Stomach smooth muscle (tissue), 2 donors: ENCODE data around the gene SNRNP25.
A peak's percentile ranks its signal among the peaks of the same experiment; 100 is the strongest.

Source experiments
- H3K27ac ChIP-seq: one replicate; pipeline ENCODE4 v1.7.0; 2013; ENCODE audit warnings: mild to moderate bottlenecking, low read length, inconsistent platforms
- H3K27me3 ChIP-seq, 2 donors: one replicate each; pipeline ENCODE4 v1.7.0; 2013; ENCODE audit warnings: low read length in 2 of 2; ENCODE audit not compliant: insufficient read depth in 2 of 2, control insufficient read depth in 1 of 2
- H3K36me3 ChIP-seq, 2 donors: one replicate each; pipeline ENCODE4 v1.7.0; 2013; ENCODE audit warnings: low read length in 2 of 2; ENCODE audit not compliant: control insufficient read depth in 2 of 2, insufficient read depth in 2 of 2
- H3K4me1 ChIP-seq: one replicate; pipeline ENCODE4 v1.7.0; 2013; ENCODE audit warnings: low read length; ENCODE audit not compliant: control insufficient read depth, insufficient read depth
- H3K4me3 ChIP-seq, 2 donors: one replicate each; pipeline ENCODE4 v1.7.0; 2013; ENCODE audit warnings: low read length in 2 of 2
- H3K9ac ChIP-seq, 2 donors: one replicate each; pipeline ENCODE4 v1.7.0; 2013; ENCODE audit warnings: low read length in 2 of 2, mild to moderate bottlenecking in 1 of 2
- H3K9me3 ChIP-seq, 2 donors: one replicate each; pipeline ENCODE4 v1.7.0; 2013; ENCODE audit warnings: low read length in 2 of 2; ENCODE audit not compliant: control insufficient read depth in 2 of 2
- donor health status: healthy.
- donor health status: Pancreatic carcinoma.

The SNRNP25 gene

GRCh38 chr16:91484-91883 is 37.9 kb downstream of the SNRNP25 start:
- H3K4me1 ChIP-seq, result peaks cover 11% of the 10 kb centered on the region
- H3K27me3 ChIP-seq, result no peaks in the 10 kb centered on the region
- peak overlapping the region; percentile 46 for H3K27ac ChIP-seq
- H3K36me3 ChIP-seq, result peaks cover 20 to 23% of the 10 kb centered on the region in 2 donors
- H3K9me3 ChIP-seq, result no peaks in the 10 kb centered on the region
- H3K4me3 ChIP-seq, result no peak overlapping the region
- H3K9ac ChIP-seq, result peak overlapping the region; percentile 44 to 62

- H3K4me3 ChIP-seq, result no peak overlapping the region
- no peaks in the 10 kb centered on the region for H3K27me3 ChIP-seq
- no peaks in the 10 kb centered on the region for H3K9me3 ChIP-seq
- peaks cover 19% of the 10 kb centered on the region for H3K4me1 ChIP-seq
- H3K9ac ChIP-seq, result no peak overlapping the region
- peaks cover 13 to 20% of the 10 kb centered on the region in 2 donors for H3K36me3 ChIP-seq
- H3K27ac ChIP-seq, result no peak overlapping the region
Measured at GRCh38 chr16:92431-93339, 39.1 kb downstream of the SNRNP25 start.

- Histone ChIP-seq H3K4me1 (peaks cover 19% of the 10 kb centered on the region), H3K27ac (no peak overlapping the region)
Measured at GRCh38 chr16:94918-95265, 41.3 kb downstream of the SNRNP25 start.

GRCh38 chr16:96935-97381 is 43.3 kb downstream of the SNRNP25 start:
- no peaks in the 10 kb centered on the region for H3K27me3 ChIP-seq
- no peak overlapping the region for H3K27ac ChIP-seq
- H3K9me3 ChIP-seq, result no peaks in the 10 kb centered on the region
- H3K4me3 ChIP-seq, result no peak overlapping the region
- peaks cover 7 to 16% of the 10 kb centered on the region in 2 donors for H3K36me3 ChIP-seq
- peaks cover 21% of the 10 kb centered on the region for H3K4me1 ChIP-seq
- H3K9ac ChIP-seq, result no peak overlapping the region

More at GRCh38 chr16:94918-95265, 41.3 kb downstream of the SNRNP25 start:
- no peaks in the 10 kb centered on the region for H3K27me3 ChIP-seq
- H3K9ac ChIP-seq, result peak overlapping the region in 1 of 2 donors; percentile 21
- no peaks in the 10 kb centered on the region for H3K9me3 ChIP-seq
- peaks cover 3 to 13% of the 10 kb centered on the region in 2 donors for H3K36me3 ChIP-seq
- H3K4me3 ChIP-seq, result no peak overlapping the region

- Histone ChIP-seq H3K27ac (no peak overlapping the region), H3K36me3 (peaks cover 7 to 14% of the 10 kb centered on the region in 2 donors), H3K4me3 (no peak overlapping the region), H3K4me1 (peaks cover 19% of the 10 kb centered on the region), H3K9ac (no peak overlapping the region), H3K9me3 (no peaks in the 10 kb centered on the region), H3K27me3 (no peaks in the 10 kb centered on the region)
Measured at GRCh38 chr16:97822-98221, 44.2 kb downstream of the SNRNP25 start.

- H3K27ac ChIP-seq, result no peak overlapping the region
- peaks cover 23% of the 10 kb centered on the region for H3K4me1 ChIP-seq
- H3K9ac ChIP-seq, result no peak overlapping the region
- no peak overlapping the region for H3K4me3 ChIP-seq
- peaks cover 3 to 15% of the 10 kb centered on the region in 2 donors for H3K36me3 ChIP-seq
- H3K27me3 ChIP-seq, result no peaks in the 10 kb centered on the region
- no peaks in the 10 kb centered on the region for H3K9me3 ChIP-seq
Measured at GRCh38 chr16:100989-101388, 47.4 kb downstream of the SNRNP25 start.

- no peak overlapping the region for H3K9ac ChIP-seq
- H3K36me3 ChIP-seq, result peaks cover 3 to 15% of the 10 kb centered on the region in 2 donors
- peaks cover 23% of the 10 kb centered on the region for H3K4me1 ChIP-seq
- no peak overlapping the region for H3K4me3 ChIP-seq
- no peak overlapping the region for H3K27ac ChIP-seq
- no peaks in the 10 kb centered on the region for H3K9me3 ChIP-seq
- H3K27me3 ChIP-seq, result no peaks in the 10 kb centered on the region
Measured at GRCh38 chr16:101586-101985, 48.0 kb downstream of the SNRNP25 start.

- peaks cover 19% of the 10 kb centered on the region for H3K4me1 ChIP-seq
- peaks cover 3 to 15% of the 10 kb centered on the region in 2 donors for H3K36me3 ChIP-seq
- H3K9ac ChIP-seq, result no peak overlapping the region
- no peak overlapping the region for H3K27ac ChIP-seq
- H3K27me3 ChIP-seq, result no peaks in the 10 kb centered on the region
- H3K9me3 ChIP-seq, result no peaks in the 10 kb centered on the region
- peak overlapping the region in 1 of 2 donors; percentile 29 for H3K4me3 ChIP-seq
Measured at GRCh38 chr16:102060-102855, 48.6 kb downstream of the SNRNP25 start.

GRCh38 chr16:104355-104754 is 50.7 kb downstream of the SNRNP25 start:
- H3K36me3 ChIP-seq, result peaks cover 8 to 16% of the 10 kb centered on the region in 2 donors
- H3K27ac ChIP-seq, result no peak overlapping the region
- H3K9me3 ChIP-seq, result no peaks in the 10 kb centered on the region
- H3K9ac ChIP-seq, result no peak overlapping the region
- no peaks in the 10 kb centered on the region for H3K27me3 ChIP-seq
- H3K4me3 ChIP-seq, result no peak overlapping the region
- peaks cover 14% of the 10 kb centered on the region for H3K4me1 ChIP-seq

- peaks cover 12 to 16% of the 10 kb centered on the region in 2 donors for H3K36me3 ChIP-seq
- no peaks in the 10 kb centered on the region for H3K9me3 ChIP-seq
- H3K4me3 ChIP-seq, result no peak overlapping the region
- H3K4me1 ChIP-seq, result peaks cover 14% of the 10 kb centered on the region
- no peak overlapping the region for H3K9ac ChIP-seq
- H3K27me3 ChIP-seq, result no peaks in the 10 kb centered on the region
- no peak overlapping the region for H3K27ac ChIP-seq
Measured at GRCh38 chr16:104928-105327, 51.3 kb downstream of the SNRNP25 start.
